ENCODE measurements around the gene WDR70.
"Not testable (repeated sequence)": the region's sequence is repeated elsewhere in the genome, so short reads cannot be mapped to it uniquely, and the experiment has no call there.

The WDR70 gene

DNA sequence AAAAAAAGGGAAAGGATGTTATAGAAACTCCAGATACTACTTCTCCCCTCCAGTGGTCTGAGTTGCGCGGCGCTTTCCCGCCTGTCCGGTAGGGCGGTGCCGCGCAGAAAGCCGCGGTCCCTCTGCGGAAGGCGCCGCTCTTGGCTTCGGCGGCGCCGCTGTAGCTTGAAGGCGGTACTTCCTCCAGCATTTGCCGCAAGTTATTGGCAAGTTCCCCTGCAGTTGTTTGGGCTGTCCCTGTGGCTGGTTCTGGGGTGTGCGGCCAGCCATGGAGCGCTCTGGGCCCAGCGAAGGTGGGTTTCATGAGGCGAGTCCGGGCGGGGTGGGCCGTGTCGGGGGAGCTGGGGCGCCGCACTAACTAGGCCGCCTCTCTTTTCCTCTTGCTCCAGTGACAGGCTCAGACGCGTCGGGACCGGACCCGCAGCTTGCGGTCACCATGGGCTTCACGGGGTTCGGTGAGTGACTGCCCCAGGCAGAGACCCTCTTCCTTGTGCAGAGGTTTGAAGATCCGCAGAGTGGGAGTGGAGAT lies at the start of gene WDR70:
TSS of gene WDR70 (plus strand) at position 219 of the 529 bp plus-strand sequence. CDS start at position 269, 50 bp downstream.
- peak; percentile 100 for ATAC-seq

- ATAC-seq, result not testable (repeated sequence)
Measured at GRCh38 chr5:37334754-37335153, 44.4 kb upstream of the WDR70 start.

GRCh38 chr5:37342741-37343140 lies 36.4 kb upstream of the WDR70 start:
- ATAC-seq, result not testable (repeated sequence)

DNA sequence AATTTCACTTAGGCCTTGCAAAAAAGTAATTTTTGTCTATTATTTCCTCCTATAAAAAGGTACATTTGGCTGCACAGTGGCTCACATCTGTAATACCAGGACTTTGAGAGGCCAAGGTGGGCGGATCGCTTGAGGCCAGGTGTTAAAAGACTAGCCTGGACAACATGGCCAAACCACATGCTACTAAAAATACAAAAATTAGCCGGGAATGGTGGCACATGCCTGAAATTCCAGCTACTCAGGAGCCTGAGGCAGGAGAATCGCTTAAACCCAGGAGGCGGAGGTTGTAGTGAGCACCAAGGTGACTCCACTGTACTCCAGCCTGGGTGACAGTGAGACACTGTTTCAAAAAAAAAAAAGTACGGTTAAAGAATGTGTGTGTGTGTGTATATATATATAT lies 24.0 kb upstream of the WDR70 start:
- no peak for TF ChIP-seq TCF4 (CRISPR knock-in tag; IDR thresholded peaks at IDR 0.05; ENCODE audit: borderline replicate concordance)
- no peak for TF ChIP-seq ARNTL (CRISPR knock-in tag; IDR thresholded peaks at IDR 0.05; ENCODE audit: borderline replicate concordance, low read depth)
- no peak for ATAC-seq

- peak; percentile 69; the same call in 2 of the 3 replicates for ATAC-seq
- no peak for TF ChIP-seq TOX (CRISPR knock-in tag; IDR thresholded peaks at IDR 0.05; ENCODE audit: borderline replicate concordance)
- TF ChIP-seq TCF4 (CRISPR knock-in tag; IDR thresholded peaks at IDR 0.05; ENCODE audit: borderline replicate concordance), result no peak
- TF ChIP-seq CREB5 (CRISPR knock-in tag; IDR thresholded peaks at IDR 0.05; ENCODE audit: low read depth), result no peak
- no peak for TF ChIP-seq ZNF70 (CRISPR knock-in tag; IDR thresholded peaks at IDR 0.05)
- TF ChIP-seq RARB (CRISPR knock-in tag; IDR thresholded peaks at IDR 0.05), result no peak
- no peak for TF ChIP-seq ZFP3 (CRISPR knock-in tag; IDR thresholded peaks at IDR 0.05)
- TF ChIP-seq ZNF565 (CRISPR knock-in tag; conservative IDR thresholded peaks at IDR 0.05; ENCODE audit: low read depth), result no peak
- no peak for TF ChIP-seq ESRRG (CRISPR knock-in tag; IDR thresholded peaks at IDR 0.05)
- no peak for TF ChIP-seq CSDC2 (CRISPR knock-in tag; IDR thresholded peaks at IDR 0.05)
Measured at GRCh38 chr5:37370550-37370863, 8.6 kb upstream of the WDR70 start.

GRCh38 chr5:37370864-37371726 lies 8.0 kb upstream of the WDR70 start, which contains the start of gene NUP155:
NUP155 (minus strand) TSS chr5:37371106; CDS start chr5:37370977, 129 bp downstream.
- peak; percentile 63; the same call in 1 of the 2 replicates for TF ChIP-seq ESRRG (CRISPR knock-in tag; IDR thresholded peaks at IDR 0.05)
- TF ChIP-seq ZNF565 (CRISPR knock-in tag; conservative IDR thresholded peaks at IDR 0.05; ENCODE audit: low read depth), result no peak
- no peak for TF ChIP-seq TOX (CRISPR knock-in tag; IDR thresholded peaks at IDR 0.05; ENCODE audit: borderline replicate concordance)
- TF ChIP-seq CREB5 (CRISPR knock-in tag; IDR thresholded peaks at IDR 0.05; ENCODE audit: low read depth), result no peak
- peak; percentile 67; the same call in 1 of the 2 replicates for TF ChIP-seq ZFP3 (CRISPR knock-in tag; IDR thresholded peaks at IDR 0.05)
- 0 out of 2 replicates have a peak, but pooled peaks have one; percentile 44 for TF ChIP-seq SNAI2 (CRISPR knock-in tag; IDR thresholded peaks at IDR 0.05)
- TF ChIP-seq, protein P1, sequence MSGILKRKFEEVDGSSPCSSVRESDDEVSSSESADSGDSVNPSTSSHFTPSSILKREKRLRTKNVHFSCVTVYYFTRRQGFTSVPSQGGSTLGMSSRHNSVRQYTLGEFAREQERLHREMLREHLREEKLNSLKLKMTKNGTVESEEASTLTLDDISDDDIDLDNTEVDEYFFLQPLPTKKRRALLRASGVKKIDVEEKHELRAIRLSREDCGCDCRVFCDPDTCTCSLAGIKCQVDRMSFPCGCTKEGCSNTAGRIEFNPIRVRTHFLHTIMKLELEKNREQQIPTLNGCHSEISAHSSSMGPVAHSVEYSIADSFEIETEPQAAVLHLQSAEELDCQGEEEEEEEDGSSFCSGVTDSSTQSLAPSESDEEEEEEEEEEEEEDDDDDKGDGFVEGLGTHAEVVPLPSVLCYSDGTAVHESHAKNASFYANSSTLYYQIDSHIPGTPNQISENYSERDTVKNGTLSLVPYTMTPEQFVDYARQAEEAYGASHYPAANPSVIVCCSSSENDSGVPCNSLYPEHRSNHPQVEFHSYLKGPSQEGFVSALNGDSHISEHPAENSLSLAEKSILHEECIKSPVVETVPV (CRISPR knock-in tag; IDR thresholded peaks at IDR 0.05), result peak; percentile 46; the same call in 1 of the 2 replicates
- TF ChIP-seq TCF4 (CRISPR knock-in tag; IDR thresholded peaks at IDR 0.05; ENCODE audit: borderline replicate concordance), result no peak
- TF ChIP-seq ZFP30 (CRISPR knock-in tag; IDR thresholded peaks at IDR 0.05), result no peak
- no peak for TF ChIP-seq BACH2 (CRISPR knock-in tag; IDR thresholded peaks at IDR 0.05; ENCODE audit: borderline replicate concordance)
- TF ChIP-seq, protein P2, sequence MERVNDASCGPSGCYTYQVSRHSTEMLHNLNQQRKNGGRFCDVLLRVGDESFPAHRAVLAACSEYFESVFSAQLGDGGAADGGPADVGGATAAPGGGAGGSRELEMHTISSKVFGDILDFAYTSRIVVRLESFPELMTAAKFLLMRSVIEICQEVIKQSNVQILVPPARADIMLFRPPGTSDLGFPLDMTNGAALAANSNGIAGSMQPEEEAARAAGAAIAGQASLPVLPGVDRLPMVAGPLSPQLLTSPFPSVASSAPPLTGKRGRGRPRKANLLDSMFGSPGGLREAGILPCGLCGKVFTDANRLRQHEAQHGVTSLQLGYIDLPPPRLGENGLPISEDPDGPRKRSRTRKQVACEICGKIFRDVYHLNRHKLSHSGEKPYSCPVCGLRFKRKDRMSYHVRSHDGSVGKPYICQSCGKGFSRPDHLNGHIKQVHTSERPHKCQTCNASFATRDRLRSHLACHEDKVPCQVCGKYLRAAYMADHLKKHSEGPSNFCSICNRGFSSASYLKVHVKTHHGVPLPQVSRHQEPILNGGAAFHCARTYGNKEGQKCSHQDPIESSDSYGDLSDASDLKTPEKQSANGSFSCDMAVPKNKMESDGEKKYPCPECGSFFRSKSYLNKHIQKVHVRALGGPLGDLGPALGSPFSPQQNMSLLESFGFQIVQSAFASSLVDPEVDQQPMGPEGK (CRISPR knock-in tag; IDR thresholded peaks at IDR 0.05; ENCODE audit: borderline replicate concordance), result no peak
- TF ChIP-seq, protein P3, sequence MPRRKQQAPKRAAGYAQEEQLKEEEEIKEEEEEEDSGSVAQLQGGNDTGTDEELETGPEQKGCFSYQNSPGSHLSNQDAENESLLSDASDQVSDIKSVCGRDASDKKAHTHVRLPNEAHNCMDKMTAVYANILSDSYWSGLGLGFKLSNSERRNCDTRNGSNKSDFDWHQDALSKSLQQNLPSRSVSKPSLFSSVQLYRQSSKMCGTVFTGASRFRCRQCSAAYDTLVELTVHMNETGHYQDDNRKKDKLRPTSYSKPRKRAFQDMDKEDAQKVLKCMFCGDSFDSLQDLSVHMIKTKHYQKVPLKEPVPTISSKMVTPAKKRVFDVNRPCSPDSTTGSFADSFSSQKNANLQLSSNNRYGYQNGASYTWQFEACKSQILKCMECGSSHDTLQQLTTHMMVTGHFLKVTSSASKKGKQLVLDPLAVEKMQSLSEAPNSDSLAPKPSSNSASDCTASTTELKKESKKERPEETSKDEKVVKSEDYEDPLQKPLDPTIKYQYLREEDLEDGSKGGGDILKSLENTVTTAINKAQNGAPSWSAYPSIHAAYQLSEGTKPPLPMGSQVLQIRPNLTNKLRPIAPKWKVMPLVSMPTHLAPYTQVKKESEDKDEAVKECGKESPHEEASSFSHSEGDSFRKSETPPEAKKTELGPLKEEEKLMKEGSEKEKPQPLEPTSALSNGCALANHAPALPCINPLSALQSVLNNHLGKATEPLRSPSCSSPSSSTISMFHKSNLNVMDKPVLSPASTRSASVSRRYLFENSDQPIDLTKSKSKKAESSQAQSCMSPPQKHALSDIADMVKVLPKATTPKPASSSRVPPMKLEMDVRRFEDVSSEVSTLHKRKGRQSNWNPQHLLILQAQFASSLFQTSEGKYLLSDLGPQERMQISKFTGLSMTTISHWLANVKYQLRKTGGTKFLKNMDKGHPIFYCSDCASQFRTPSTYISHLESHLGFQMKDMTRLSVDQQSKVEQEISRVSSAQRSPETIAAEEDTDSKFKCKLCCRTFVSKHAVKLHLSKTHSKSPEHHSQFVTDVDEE (CRISPR knock-in tag; IDR thresholded peaks at IDR 0.05), result peak; percentile 32; the same call in 1 of the 2 replicates
- peak; percentile 94 for ATAC-seq
